ENCODE data around the gene TMEM59L. TPM values are rescaled to one million over a fixed set of nuclear protein-coding genes. Genes with fewer than 3 reads are reported as not detected.

TMEM59L gene
- total and polyA plus RNA-seq, 11 donors: 0.50 to 5.1 (median 1.1) TPM

DNA sequence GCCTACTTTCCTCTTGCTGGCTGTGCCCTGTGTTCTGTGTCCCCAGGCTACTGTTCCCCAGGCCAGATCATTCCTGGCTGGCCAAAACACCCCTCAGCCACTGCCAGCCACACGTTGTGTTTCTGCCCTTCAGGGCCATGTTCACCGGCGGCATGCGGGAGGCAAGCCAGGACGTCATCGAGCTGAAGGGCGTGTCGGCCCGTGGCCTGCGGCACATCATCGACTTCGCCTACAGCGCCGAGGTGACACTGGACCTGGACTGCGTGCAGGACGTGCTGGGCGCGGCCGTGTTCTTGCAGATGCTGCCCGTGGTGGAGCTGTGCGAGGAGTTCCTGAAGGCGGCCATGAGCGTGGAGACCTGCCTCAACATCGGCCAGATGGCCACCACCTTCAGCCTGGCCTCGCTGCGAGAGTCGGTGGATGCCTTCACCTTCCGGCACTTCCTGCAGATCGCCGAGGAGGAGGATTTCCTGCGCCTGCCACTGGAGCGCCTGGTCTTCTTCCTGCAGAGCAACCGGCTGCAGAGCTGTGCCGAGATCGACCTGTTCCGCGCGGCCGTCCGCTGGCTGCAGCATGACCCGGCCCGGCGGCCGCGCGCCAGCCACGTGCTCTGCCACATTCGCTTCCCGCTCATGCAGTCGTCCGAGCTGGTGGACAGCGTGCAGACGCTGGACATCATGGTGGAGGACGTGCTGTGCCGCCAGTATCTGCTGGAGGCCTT lies 55.0 kb downstream of the TMEM59L start:
- Histone ChIP-seq H3K4me3 (no peak overlapping the region), H3K27ac (no peak overlapping the region), H3K4me1 (peaks cover 0 to 27% (median 4%) of the 10 kb centered on the region in 12 donors), H3K27me3 (no peaks in the 10 kb centered on the region), H3K9me3 (no peaks in the 10 kb centered on the region), H3K36me3 (peaks cover 0 to 53% (median 24%) of the 10 kb centered on the region in 9 donors)
- intact Hi-C loops (cut with DNase I): no loop called here
- WGBS, 4 donors: 96 to 97% (median 97%) methylated on average over 47 to 55 of the region's 55 CpGs
- DNase-seq (no peak), ATAC-seq (no peak)
- TF ChIP-seq, protein P1, sequence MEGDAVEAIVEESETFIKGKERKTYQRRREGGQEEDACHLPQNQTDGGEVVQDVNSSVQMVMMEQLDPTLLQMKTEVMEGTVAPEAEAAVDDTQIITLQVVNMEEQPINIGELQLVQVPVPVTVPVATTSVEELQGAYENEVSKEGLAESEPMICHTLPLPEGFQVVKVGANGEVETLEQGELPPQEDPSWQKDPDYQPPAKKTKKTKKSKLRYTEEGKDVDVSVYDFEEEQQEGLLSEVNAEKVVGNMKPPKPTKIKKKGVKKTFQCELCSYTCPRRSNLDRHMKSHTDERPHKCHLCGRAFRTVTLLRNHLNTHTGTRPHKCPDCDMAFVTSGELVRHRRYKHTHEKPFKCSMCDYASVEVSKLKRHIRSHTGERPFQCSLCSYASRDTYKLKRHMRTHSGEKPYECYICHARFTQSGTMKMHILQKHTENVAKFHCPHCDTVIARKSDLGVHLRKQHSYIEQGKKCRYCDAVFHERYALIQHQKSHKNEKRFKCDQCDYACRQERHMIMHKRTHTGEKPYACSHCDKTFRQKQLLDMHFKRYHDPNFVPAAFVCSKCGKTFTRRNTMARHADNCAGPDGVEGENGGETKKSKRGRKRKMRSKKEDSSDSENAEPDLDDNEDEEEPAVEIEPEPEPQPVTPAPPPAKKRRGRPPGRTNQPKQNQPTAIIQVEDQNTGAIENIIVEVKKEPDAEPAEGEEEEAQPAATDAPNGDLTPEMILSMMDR (IDR thresholded peaks at IDR 0.05): no peak
- TF ChIP-seq POLR2A (IDR thresholded peaks at IDR 0.05): no peak

DNA sequence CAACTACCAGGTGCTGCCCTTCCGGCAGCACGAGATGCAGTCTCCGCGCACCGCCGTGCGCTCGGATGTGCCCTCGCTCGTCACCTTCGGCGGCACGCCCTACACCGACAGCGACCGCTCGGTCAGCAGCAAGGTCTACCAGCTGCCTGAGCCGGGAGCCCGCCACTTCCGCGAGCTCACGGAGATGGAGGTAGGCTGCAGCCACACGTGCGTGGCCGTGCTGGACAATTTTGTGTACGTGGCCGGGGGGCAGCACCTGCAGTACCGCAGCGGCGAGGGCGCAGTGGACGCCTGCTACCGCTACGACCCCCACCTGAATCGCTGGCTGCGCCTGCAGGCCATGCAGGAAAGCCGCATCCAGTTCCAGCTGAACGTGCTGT lies 55.6 kb downstream of the TMEM59L start:
- no peaks in the 10 kb centered on the region for H3K9me3 ChIP-seq
- TF ChIP-seq POLR2A (IDR thresholded peaks at IDR 0.05): no peak
- peaks cover 0 to 53% (median 24%) of the 10 kb centered on the region in 9 donors for H3K36me3 ChIP-seq
- H3K4me3 ChIP-seq: no peak overlapping the region
- no peaks in the 10 kb centered on the region for H3K27me3 ChIP-seq
- WGBS, 4 donors: 98 to 99% (median 98%) methylated on average over 16 to 38 of the region's 38 CpGs
- ATAC-seq: no peak
- no peak for DNase-seq
- H3K27ac ChIP-seq: no peak overlapping the region
- peaks cover 0 to 27% (median 4%) of the 10 kb centered on the region in 12 donors for H3K4me1 ChIP-seq
- intact Hi-C loops (cut with DNase I): no loop called here

DNA sequence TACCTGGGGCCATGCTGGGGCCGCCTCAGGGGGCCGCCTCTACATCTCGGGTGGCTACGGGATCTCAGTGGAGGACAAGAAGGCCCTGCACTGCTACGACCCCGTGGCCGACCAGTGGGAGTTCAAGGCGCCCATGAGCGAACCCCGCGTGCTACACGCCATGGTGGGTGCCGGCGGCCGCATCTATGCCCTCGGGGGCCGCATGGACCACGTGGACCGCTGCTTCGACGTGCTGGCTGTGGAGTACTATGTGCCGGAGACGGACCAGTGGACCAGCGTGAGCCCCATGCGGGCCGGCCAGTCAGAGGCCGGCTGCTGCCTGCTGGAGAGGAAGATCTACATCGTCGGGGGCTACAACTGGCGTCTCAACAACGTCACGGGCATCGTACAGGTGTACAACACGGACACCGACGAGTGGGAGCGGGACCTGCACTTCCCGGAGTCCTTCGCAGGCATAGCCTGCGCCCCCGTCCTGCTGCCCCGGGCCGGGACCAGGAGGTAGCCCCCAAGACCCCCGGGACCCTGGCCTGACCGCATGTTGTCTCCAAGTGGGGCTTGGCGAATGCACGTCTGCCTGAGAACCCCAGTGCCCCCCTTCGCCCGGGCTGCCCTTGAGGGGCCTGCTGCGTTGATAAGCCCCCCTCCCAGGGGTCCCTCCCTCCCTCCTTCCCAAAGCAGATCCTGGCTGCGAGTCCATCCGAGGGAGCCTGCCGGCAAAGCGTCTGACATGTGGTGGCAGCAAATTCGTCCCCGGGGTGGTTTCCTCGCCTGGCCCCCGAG lies 56.3 kb downstream of the TMEM59L start:
- intact Hi-C loops (cut with DNase I): no loop called here
- H3K27ac ChIP-seq: no peak overlapping the region
- ATAC-seq (no peak), DNase-seq (no peak)
- no peak overlapping the region for H3K4me3 ChIP-seq
- no peaks in the 10 kb centered on the region for H3K27me3 ChIP-seq
- H3K36me3 ChIP-seq: peaks cover 0 to 53% (median 24%) of the 10 kb centered on the region in 9 donors
- TF ChIP-seq POLR2A (IDR thresholded peaks at IDR 0.05): no peak
- TF ChIP-seq, protein P1 (IDR thresholded peaks at IDR 0.05): no peak
- H3K9me3 ChIP-seq: no peaks in the 10 kb centered on the region
- peaks cover 0 to 27% (median 4%) of the 10 kb centered on the region in 12 donors for H3K4me1 ChIP-seq
- WGBS, 4 donors: 95 to 97% (median 96%) methylated on average over 22 to 58 of the region's 58 CpGs

DNA sequence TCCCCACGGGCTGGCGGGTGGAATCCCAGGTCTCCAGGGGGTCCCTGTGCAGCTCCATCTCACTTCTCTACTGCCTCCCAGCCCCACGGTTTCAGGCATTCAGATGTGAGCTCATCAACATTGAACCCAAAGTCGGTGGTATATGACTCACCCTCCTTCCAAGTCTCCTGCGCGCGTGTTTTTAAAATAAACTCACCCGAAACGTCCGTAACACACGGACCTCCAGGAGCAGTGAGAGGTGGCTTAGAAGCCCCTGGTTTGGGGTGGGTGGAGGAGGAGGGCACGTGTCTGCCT lies 56.8 kb downstream of the TMEM59L start:
- Histone ChIP-seq H3K27me3 (no peaks in the 10 kb centered on the region), H3K36me3 (peaks cover 0 to 53% (median 24%) of the 10 kb centered on the region in 9 donors), H3K4me1 (peaks cover 0 to 32% (median 6%) of the 10 kb centered on the region in 12 donors), H3K27ac (no peak overlapping the region), H3K9me3 (no peaks in the 10 kb centered on the region), H3K4me3 (no peak overlapping the region)
- ATAC-seq: no peak
- intact Hi-C loops (cut with DNase I): no loop called here
- no peak for DNase-seq
- 89 to 94% (median 91%) methylated on average over 12 of the region's 12 CpGs for WGBS, 4 donors
- TF ChIP-seq, protein P1 (IDR thresholded peaks at IDR 0.05): no peak
- TF ChIP-seq POLR2A (IDR thresholded peaks at IDR 0.05): no peak

Measured in heart left ventricle (tissue), 16 donors.